HL-60 (cell line): Measurements from ENCODE around the gene CCDC92B.

Experiments
- POLR2AphosphoS5 ChIP-seq: IDR thresholded peaks from 2 replicates; pipeline ENCODE4 v1.6.1; 2012; ENCODE audit warnings: low read depth
- TF ChIP-seq, protein P1 (sequence below): IDR thresholded peaks from one replicate; pipeline ENCODE4 v1.5.1; 2011; ENCODE audit warnings: low read length, control low read depth, inconsistent platforms; ENCODE audit not compliant: insufficient read depth
- TF ChIP-seq, protein P2 (sequence below): IDR thresholded peaks from 2 replicates; pipeline ENCODE4 v1.6.1; 2012; ENCODE audit warnings: low read depth; ENCODE audit not compliant: insufficient replicate concordance

DNA sequence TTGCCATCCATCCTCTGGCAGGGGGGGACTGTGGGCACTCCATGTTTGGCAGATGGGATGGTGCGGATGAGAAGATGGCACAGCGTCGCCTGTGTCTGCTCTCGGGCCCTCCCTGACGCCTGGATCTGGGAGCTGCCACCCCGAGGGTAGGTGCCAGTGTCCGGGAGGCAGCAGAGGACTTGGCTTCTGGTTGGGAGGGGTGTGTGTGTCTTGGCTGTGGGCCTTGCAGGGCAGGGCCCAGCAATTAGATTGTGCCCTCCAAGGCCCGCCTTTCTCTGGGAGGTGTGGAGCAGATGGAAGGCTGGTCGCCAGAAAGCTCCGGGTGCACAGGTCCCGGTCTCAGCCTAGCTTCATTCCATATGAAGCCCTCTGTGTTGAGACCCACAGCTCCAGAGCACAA is 48.2 kb upstream of the CCDC92B start:
- TF ChIP-seq, protein P1, sequence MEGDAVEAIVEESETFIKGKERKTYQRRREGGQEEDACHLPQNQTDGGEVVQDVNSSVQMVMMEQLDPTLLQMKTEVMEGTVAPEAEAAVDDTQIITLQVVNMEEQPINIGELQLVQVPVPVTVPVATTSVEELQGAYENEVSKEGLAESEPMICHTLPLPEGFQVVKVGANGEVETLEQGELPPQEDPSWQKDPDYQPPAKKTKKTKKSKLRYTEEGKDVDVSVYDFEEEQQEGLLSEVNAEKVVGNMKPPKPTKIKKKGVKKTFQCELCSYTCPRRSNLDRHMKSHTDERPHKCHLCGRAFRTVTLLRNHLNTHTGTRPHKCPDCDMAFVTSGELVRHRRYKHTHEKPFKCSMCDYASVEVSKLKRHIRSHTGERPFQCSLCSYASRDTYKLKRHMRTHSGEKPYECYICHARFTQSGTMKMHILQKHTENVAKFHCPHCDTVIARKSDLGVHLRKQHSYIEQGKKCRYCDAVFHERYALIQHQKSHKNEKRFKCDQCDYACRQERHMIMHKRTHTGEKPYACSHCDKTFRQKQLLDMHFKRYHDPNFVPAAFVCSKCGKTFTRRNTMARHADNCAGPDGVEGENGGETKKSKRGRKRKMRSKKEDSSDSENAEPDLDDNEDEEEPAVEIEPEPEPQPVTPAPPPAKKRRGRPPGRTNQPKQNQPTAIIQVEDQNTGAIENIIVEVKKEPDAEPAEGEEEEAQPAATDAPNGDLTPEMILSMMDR, result no peak
- TF ChIP-seq POLR2AphosphoS5, result no peak
- TF ChIP-seq, protein P2, sequence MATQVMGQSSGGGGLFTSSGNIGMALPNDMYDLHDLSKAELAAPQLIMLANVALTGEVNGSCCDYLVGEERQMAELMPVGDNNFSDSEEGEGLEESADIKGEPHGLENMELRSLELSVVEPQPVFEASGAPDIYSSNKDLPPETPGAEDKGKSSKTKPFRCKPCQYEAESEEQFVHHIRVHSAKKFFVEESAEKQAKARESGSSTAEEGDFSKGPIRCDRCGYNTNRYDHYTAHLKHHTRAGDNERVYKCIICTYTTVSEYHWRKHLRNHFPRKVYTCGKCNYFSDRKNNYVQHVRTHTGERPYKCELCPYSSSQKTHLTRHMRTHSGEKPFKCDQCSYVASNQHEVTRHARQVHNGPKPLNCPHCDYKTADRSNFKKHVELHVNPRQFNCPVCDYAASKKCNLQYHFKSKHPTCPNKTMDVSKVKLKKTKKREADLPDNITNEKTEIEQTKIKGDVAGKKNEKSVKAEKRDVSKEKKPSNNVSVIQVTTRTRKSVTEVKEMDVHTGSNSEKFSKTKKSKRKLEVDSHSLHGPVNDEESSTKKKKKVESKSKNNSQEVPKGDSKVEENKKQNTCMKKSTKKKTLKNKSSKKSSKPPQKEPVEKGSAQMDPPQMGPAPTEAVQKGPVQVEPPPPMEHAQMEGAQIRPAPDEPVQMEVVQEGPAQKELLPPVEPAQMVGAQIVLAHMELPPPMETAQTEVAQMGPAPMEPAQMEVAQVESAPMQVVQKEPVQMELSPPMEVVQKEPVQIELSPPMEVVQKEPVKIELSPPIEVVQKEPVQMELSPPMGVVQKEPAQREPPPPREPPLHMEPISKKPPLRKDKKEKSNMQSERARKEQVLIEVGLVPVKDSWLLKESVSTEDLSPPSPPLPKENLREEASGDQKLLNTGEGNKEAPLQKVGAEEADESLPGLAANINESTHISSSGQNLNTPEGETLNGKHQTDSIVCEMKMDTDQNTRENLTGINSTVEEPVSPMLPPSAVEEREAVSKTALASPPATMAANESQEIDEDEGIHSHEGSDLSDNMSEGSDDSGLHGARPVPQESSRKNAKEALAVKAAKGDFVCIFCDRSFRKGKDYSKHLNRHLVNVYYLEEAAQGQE, result no peak
